K562 (cell line): Measurements from ENCODE around the gene C8A. TPM values are rescaled to one million over a fixed set of nuclear protein-coding genes. Genes with fewer than 3 reads are reported as not detected.

Experiments
- ATAC-seq: fragments of 200-7000 bp; cut with Tn5 transposase; 3 replicates; pipeline ENCODE4 v1.9.1; 2020; ENCODE audit warnings: moderate library complexity
- BruUV-seq: library from RNA; stranded (reverse); fragments of 400-500 nt; replicated peaks from 2 replicates; lab custom pipeline; 2021; lab: Mats Ljungman, UMichigan
- CTCF ChIA-PET: fragments of 300-600 bp; formaldehyde crosslinking; extraction: SDS; loops from one replicate; lab custom pipeline; 2021; ENCODE audit warnings: low intra/inter-chr PET ratio; lab: Yijun Ruan, JAX
- POLR2A ChIA-PET: fragments of 300-600, 350-650 bp; sonication (Branson Sonifier 250); formaldehyde crosslinking; extraction: SDS; loops from one replicate; lab custom pipeline; 2021; ENCODE audit warnings: antibody characterized with exemption, inconsistent platforms; lab: Yijun Ruan, JAX
- DNase-seq, 4 experiments: peaks; one replicate each; pipeline versions ENCODE4 v3.0.0 to v3.0.0-alpha.2; 2011 to 2018; ENCODE audit warnings: low spot score in 3 of 4, mixed read lengths in 3 of 4; ENCODE audit errors: extremely low read depth in 1 of 4
- FAIRE-seq: peaks from 2 replicates; lab custom pipeline; 2011; peaks lifted over from hg19 to GRCh38; lab: Jason Lieb, UNC
- H2AFZ ChIP-seq: 2 replicates; pipeline ENCODE4 v1.6.0; 2011; ENCODE audit warnings: low read depth, low read length, control low read depth, inconsistent platforms
- H3K27ac ChIP-seq: fragments of 200-600 bp; 3 replicates; pipeline ENCODE4 v1.8.0; 2011; ENCODE audit warnings: low read depth, mild to moderate bottlenecking, control low read depth, inconsistent platforms, low read length, moderate library complexity, mixed read lengths; ENCODE audit errors: extremely low read depth
- H3K27me3 ChIP-seq, 2 experiments: fragments of 300-600 bp in 1 of 2; 2 replicates in 1 of 2; 3 replicates in 1 of 2; pipeline versions ENCODE4 v1.6.0 to v1.8.0; 2011; ENCODE audit warnings: inconsistent platforms in 2 of 2, low read length in 2 of 2, mild to moderate bottlenecking in 1 of 2, mixed read lengths in 1 of 2, moderate library complexity in 1 of 2; ENCODE audit not compliant: control insufficient read depth in 2 of 2, insufficient read depth in 2 of 2
- H3K36me3 ChIP-seq: fragments of 300-600 bp; 3 replicates; pipeline ENCODE4 v1.8.0; 2011; ENCODE audit warnings: mild to moderate bottlenecking, low read length, inconsistent platforms; ENCODE audit not compliant: control insufficient read depth, insufficient read depth
- H3K4me1 ChIP-seq, 2 experiments: fragments of 200-600 bp in 1 of 2; replicated peaks in 1 of 2; 2 replicates in 1 of 2; 3 replicates in 1 of 2; pipeline versions ENCODE4 v1.5.1 to v1.8.0; 2011; ENCODE audit warnings: inconsistent platforms in 2 of 2, low read length in 2 of 2, mild to moderate bottlenecking in 1 of 2, mixed read lengths in 1 of 2, moderate library complexity in 1 of 2; ENCODE audit not compliant: control insufficient read depth in 2 of 2, insufficient read depth in 2 of 2
- H3K4me2 ChIP-seq: 2 replicates; pipeline ENCODE4 v1.6.1; 2011; ENCODE audit warnings: low read length, control low read depth, inconsistent platforms, mixed read lengths; ENCODE audit not compliant: insufficient read depth
- H3K4me3 ChIP-seq: fragments of 200-600 bp; sonication (generic), shearing (Covaris generic); 2 replicates; pipeline ENCODE4 v1.5.1; 2016; ENCODE audit warnings: control low read depth, inconsistent platforms
- H3K79me2 ChIP-seq: fragments of 200-600 bp; 3 replicates; pipeline ENCODE4 v1.8.0; 2011; ENCODE audit warnings: low read length, inconsistent platforms; ENCODE audit not compliant: control insufficient read depth, insufficient read depth
- H3K9ac ChIP-seq, 2 experiments: 2 replicates each; pipeline versions ENCODE4 v1.6.0 to v1.6.1; 2011; ENCODE audit warnings: low read depth in 2 of 2, low read length in 2 of 2, control low read depth in 1 of 2, inconsistent platforms in 1 of 2, mild to moderate bottlenecking in 1 of 2, mixed read lengths in 1 of 2; ENCODE audit not compliant: insufficient read depth in 1 of 2
- H3K9me1 ChIP-seq: one replicate; pipeline ENCODE4 v1.6.0; 2011; ENCODE audit warnings: inconsistent platforms, mild to moderate bottlenecking, low read length, moderate library complexity; ENCODE audit not compliant: control insufficient read depth, insufficient read depth
- H3K9me3 ChIP-seq: replicated peaks from 2 replicates; pipeline ENCODE4 v1.5.1; 2011; ENCODE audit warnings: low read depth, low read length, inconsistent platforms; ENCODE audit not compliant: control insufficient read depth, insufficient read depth
- H4K20me1 ChIP-seq: replicated peaks from 2 replicates; pipeline ENCODE4 v1.6.1; 2011; ENCODE audit warnings: low read length, inconsistent platforms, mixed read lengths; ENCODE audit not compliant: control insufficient read depth, insufficient read depth
- ARHGAP35 ChIP-seq: fragments of 450-650 bp; IDR thresholded peaks from 2 replicates; pipeline ENCODE4 v1.6.1; 2018; ENCODE audit not compliant: partially characterized antibody
- CCNT2 ChIP-seq: IDR thresholded peaks from 2 replicates; pipeline ENCODE4 v1.6.1; 2011; ENCODE audit warnings: borderline replicate concordance, low read depth, mild to moderate bottlenecking, moderate library complexity, mixed read lengths, low read length; ENCODE audit not compliant: insufficient read length; ENCODE audit errors: extremely low read depth
- CREB1 ChIP-seq, 2 experiments: sonication (generic) in 1 of 2; formaldehyde crosslinking in 1 of 2; IDR thresholded peaks; 2 replicates each; pipeline versions ENCODE4 v1.6.1 to v1.8.0; 2012 to 2022; ENCODE audit warnings: inconsistent platforms in 1 of 2, mild to moderate bottlenecking in 1 of 2, missing genetic modification reagents in 1 of 2, moderate library complexity in 1 of 2
- CREBBP ChIP-seq: IDR thresholded peaks from one replicate; pipeline ENCODE4 v1.6.1; 2012; ENCODE audit warnings: low read depth, mild to moderate bottlenecking, control low read depth, inconsistent platforms, low read length
- DMBX1 ChIP-seq: fragments of 250-450 bp; sonication (Bioruptor Pico); IDR thresholded peaks from 2 replicates; pipeline ENCODE4 v1.8.0; 2022; ENCODE audit warnings: inconsistent platforms, mild to moderate bottlenecking, moderate library complexity, borderline replicate concordance
- ETV1 ChIP-seq: fragments of 450-650 bp; conservative IDR thresholded peaks from 2 replicates; pipeline ENCODE4 v1.6.1; 2016; ENCODE audit warnings: missing genetic modification characterization, control low read depth, low read depth, missing compliant biosample characterization
- MCM5 ChIP-seq: fragments of 450-650 bp; IDR thresholded peaks from 2 replicates; pipeline ENCODE4 v1.6.1; 2016; ENCODE audit warnings: low read depth
- NFIX ChIP-seq: fragments of 250-450 bp; sonication (Bioruptor Pico); IDR thresholded peaks from 2 replicates; pipeline ENCODE4 v1.4.0; 2020; ENCODE audit warnings: low read depth, mild to moderate bottlenecking, moderate library complexity
- PHB2 ChIP-seq: fragments of 450-650 bp; IDR thresholded peaks from 2 replicates; pipeline ENCODE4 v1.6.1; 2017; ENCODE audit warnings: low read depth
- RBM25 ChIP-seq: fragments of 200-400 bp; formaldehyde crosslinking; IDR thresholded peaks from 2 replicates; pipeline ENCODE4 v1.6.1; 2018; ENCODE audit warnings: low read length, low read depth, moderate library complexity; ENCODE audit not compliant: severe bottlenecking
- SAFB ChIP-seq: fragments of 200-400 bp; formaldehyde crosslinking; IDR thresholded peaks from 2 replicates; pipeline ENCODE4 v1.6.1; 2017; ENCODE audit warnings: low read depth, low read length, borderline replicate concordance
- TCFL5 ChIP-seq: fragments of 250-450 bp; sonication (Bioruptor Pico); conservative IDR thresholded peaks from 2 replicates; pipeline ENCODE4 v1.6.1; 2021; ENCODE audit warnings: mild to moderate bottlenecking, moderate library complexity, matching md5 sums
- ZC3H8 ChIP-seq: fragments of 450-650 bp; IDR thresholded peaks from 2 replicates; pipeline ENCODE4 v1.6.1; 2017
- ZNF134 ChIP-seq: fragments of 250-450 bp; sonication (Bioruptor Pico); conservative IDR thresholded peaks from 2 replicates; pipeline ENCODE4 v1.4.0; 2020
- WGBS: fragments of 100-300 bp; shearing (Covaris generic); methylation state at CpG from one replicate; pipeline ENCODE4 v1.1.6; 2016; ENCODE audit warnings: low coverage, mixed read lengths; ENCODE audit not compliant: insufficient coverage; ENCODE audit errors: missing lambda C conversion rate; 5-methylcytosine and 5-hydroxymethylcytosine counted together
- in situ Hi-C: fragments of 300-500 bp; cut with MboI; formaldehyde crosslinking; loops from 4 replicates; pipeline ENCODE4 v1.15.0; 2018; ENCODE audit warnings: inconsistent platforms, mixed read lengths
- intact Hi-C: fragments of 100-400 bp; cut with micrococcal nuclease; formaldehyde crosslinking; loops from 2 replicates; pipeline ENCODE4 v1.14.2; 2022
- polyA plus RNA-seq, 8 experiments: library from polyadenylated mRNA; depleted of rRNA in 4 of 8; stranded (reverse) in 5 of 8; unstranded in 3 of 8; fragments of >200 nt; fragmentation: Nextera tagmentation in 2 of 8; fragmentation: Illumina TruSeq in 1 of 8; extraction: Ambion mirVana in 2 of 8; extraction: Trizol in 1 of 8; gene quantifications; 2 replicates each; pipeline versions ENCODE4 v1.2.1 to v1.2.3, GENCODE V29; 2011 to 2014; ENCODE audit warnings: inconsistent platforms in 1 of 8, missing spikeins in 1 of 8
- total RNA-seq, 7 experiments: library from RNA; depleted of rRNA in 6 of 7; stranded (reverse); fragments of >200 nt in 6 of 7; fragmentation: Illumina TruSeq in 2 of 7; extraction: Trizol in 2 of 7; gene quantifications; 2 replicates each; pipeline versions ENCODE4 v1.2.1 to v1.2.3, GENCODE V29; 2011 to 2021; ENCODE audit warnings: low replicate concordance in 1 of 7
- TF ChIP-seq, protein P1 (sequence below): sonication (generic); formaldehyde crosslinking; IDR thresholded peaks from 2 replicates; pipeline ENCODE4 v1.8.1; 2023; ENCODE audit warnings: mild to moderate bottlenecking, missing genetic modification reagents
- TF ChIP-seq, protein P2 (sequence below): sonication (generic); formaldehyde crosslinking; IDR thresholded peaks from 2 replicates; pipeline ENCODE4 v1.8.0; 2022; ENCODE audit warnings: mild to moderate bottlenecking, missing genetic modification reagents
- TF ChIP-seq, protein P3 (sequence below): IDR thresholded peaks from 2 replicates; pipeline ENCODE4 v1.6.1; 2011; ENCODE audit not compliant: insufficient read length; ENCODE audit errors: extremely low read depth

The C8A gene
- total and polyA plus RNA-seq, 9 of the 15 experiments (the other 6 are each of a cell fraction or from before 2014, with no cell fraction given) = 0.09 TPM; not detected in 8

DNA sequence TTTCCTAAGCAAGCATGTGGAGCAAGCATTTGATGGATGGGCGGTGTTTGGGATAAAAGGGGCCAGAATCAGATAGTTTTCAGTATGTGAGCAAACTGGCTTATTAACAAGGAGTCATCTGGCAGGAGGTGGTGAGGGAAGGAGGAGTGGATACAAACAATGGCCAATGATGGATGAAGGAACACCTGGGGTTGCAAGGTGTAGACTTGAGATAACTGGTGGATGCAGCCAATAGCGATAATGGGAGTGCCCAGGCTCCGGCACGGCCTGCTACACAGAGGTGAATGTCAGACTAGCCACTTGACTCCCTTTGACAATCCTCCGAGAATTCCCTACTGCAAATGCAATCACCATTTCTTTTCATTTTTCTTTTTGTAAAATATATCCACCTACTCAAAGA, 69.5 kb downstream of the C8A start:
- POLR2A ChIA-PET = no interaction called here
- H3K9ac ChIP-seq = no peak overlapping the region
- intact Hi-C loops = no loop called here
- H3K9me1 ChIP-seq = no peaks in the 10 kb centered on the region
- DNase-seq = no peak
- H3K4me3 ChIP-seq = no peak overlapping the region
- no peaks in the 10 kb centered on the region for H3K79me2 ChIP-seq
- H3K4me2 ChIP-seq = no peak overlapping the region
- in situ Hi-C loops = no loop called here
- no peaks in the 10 kb centered on the region for H3K9me3 ChIP-seq
- no peak for FAIRE-seq
- no peaks in the 10 kb centered on the region for H4K20me1 ChIP-seq
- no peak for ATAC-seq
- H3K27me3 ChIP-seq = no peaks in the 10 kb centered on the region
- no peaks in the 10 kb centered on the region for H3K4me1 ChIP-seq
- H2AFZ ChIP-seq = no peak overlapping the region
- no peak overlapping the region for H3K27ac ChIP-seq
- H3K36me3 ChIP-seq = no peaks in the 10 kb centered on the region
- no TSS peak for BruUV-seq
- 3% methylated on average over 5 of the region's 5 CpGs for WGBS
- CTCF ChIA-PET = no interaction called here
- TF ChIP-seq ARHGAP35 = no peak
- TF ChIP-seq, protein P1, sequence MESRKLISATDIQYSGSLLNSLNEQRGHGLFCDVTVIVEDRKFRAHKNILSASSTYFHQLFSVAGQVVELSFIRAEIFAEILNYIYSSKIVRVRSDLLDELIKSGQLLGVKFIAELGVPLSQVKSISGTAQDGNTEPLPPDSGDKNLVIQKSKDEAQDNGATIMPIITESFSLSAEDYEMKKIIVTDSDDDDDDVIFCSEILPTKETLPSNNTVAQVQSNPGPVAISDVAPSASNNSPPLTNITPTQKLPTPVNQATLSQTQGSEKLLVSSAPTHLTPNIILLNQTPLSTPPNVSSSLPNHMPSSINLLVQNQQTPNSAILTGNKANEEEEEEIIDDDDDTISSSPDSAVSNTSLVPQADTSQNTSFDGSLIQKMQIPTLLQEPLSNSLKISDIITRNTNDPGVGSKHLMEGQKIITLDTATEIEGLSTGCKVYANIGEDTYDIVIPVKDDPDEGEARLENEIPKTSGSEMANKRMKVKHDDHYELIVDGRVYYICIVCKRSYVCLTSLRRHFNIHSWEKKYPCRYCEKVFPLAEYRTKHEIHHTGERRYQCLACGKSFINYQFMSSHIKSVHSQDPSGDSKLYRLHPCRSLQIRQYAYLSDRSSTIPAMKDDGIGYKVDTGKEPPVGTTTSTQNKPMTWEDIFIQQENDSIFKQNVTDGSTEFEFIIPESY (CRISPR knock-in tag) = no peak
- no peak for TF ChIP-seq DMBX1 (CRISPR knock-in tag)
- TF ChIP-seq RBM25 = no peak
- TF ChIP-seq CREBBP = no peak
- TF ChIP-seq NFIX (CRISPR knock-in tag) = no peak
- no peak for TF ChIP-seq ZC3H8
- TF ChIP-seq CCNT2 = no peak
- TF ChIP-seq, protein P2, sequence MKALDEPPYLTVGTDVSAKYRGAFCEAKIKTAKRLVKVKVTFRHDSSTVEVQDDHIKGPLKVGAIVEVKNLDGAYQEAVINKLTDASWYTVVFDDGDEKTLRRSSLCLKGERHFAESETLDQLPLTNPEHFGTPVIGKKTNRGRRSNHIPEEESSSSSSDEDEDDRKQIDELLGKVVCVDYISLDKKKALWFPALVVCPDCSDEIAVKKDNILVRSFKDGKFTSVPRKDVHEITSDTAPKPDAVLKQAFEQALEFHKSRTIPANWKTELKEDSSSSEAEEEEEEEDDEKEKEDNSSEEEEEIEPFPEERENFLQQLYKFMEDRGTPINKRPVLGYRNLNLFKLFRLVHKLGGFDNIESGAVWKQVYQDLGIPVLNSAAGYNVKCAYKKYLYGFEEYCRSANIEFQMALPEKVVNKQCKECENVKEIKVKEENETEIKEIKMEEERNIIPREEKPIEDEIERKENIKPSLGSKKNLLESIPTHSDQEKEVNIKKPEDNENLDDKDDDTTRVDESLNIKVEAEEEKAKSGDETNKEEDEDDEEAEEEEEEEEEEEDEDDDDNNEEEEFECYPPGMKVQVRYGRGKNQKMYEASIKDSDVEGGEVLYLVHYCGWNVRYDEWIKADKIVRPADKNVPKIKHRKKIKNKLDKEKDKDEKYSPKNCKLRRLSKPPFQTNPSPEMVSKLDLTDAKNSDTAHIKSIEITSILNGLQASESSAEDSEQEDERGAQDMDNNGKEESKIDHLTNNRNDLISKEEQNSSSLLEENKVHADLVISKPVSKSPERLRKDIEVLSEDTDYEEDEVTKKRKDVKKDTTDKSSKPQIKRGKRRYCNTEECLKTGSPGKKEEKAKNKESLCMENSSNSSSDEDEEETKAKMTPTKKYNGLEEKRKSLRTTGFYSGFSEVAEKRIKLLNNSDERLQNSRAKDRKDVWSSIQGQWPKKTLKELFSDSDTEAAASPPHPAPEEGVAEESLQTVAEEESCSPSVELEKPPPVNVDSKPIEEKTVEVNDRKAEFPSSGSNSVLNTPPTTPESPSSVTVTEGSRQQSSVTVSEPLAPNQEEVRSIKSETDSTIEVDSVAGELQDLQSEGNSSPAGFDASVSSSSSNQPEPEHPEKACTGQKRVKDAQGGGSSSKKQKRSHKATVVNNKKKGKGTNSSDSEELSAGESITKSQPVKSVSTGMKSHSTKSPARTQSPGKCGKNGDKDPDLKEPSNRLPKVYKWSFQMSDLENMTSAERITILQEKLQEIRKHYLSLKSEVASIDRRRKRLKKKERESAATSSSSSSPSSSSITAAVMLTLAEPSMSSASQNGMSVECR (CRISPR knock-in tag) = no peak
- TF ChIP-seq CREB1 (IDR thresholded peaks at IDR 0.05) = no peak
- TF ChIP-seq CREB1 (CRISPR knock-in tag; IDR thresholded peaks at IDR 0.05) = no peak
- TF ChIP-seq TCFL5 (CRISPR knock-in tag) = no peak
- TF ChIP-seq ETV1 (tag) = no peak
- no peak for TF ChIP-seq SAFB
- TF ChIP-seq MCM5 = no peak
- TF ChIP-seq, protein P3, sequence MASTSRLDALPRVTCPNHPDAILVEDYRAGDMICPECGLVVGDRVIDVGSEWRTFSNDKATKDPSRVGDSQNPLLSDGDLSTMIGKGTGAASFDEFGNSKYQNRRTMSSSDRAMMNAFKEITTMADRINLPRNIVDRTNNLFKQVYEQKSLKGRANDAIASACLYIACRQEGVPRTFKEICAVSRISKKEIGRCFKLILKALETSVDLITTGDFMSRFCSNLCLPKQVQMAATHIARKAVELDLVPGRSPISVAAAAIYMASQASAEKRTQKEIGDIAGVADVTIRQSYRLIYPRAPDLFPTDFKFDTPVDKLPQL = no peak
- TF ChIP-seq PHB2 = no peak
- TF ChIP-seq ZNF134 = no peak
